HG03064 (cell line): ENCODE measurements around the gene TBX15.
"Not testable (repeated sequence)": the region's sequence is repeated elsewhere in the genome, so short reads cannot be mapped to it uniquely, and the experiment has no call there.

Experiments
- ATAC-seq: cut with Tn5 transposase; IDR thresholded peaks from one replicate; pipeline ENCODE4 v1.9.1; 2021; ENCODE audit warnings: low read depth; ENCODE audit not compliant: unreplicated experiment

Gene TBX15

GRCh38 chr1:118960567-118961136 lies 27.5 kb downstream of the TBX15 start:
- no peak for ATAC-seq

- peak; percentile 73 for ATAC-seq
These were observed 28.0 kb downstream of the TBX15 start for GRCh38 chr1:118960026-118960561.

GRCh38 chr1:118958937-118959631 lies 29.1 kb downstream of the TBX15 start:
- no peak for ATAC-seq

- no peak for ATAC-seq
These were observed 30.0 kb downstream of the TBX15 start for GRCh38 chr1:118958140-118958539.

- not testable (repeated sequence) for ATAC-seq
These were observed 30.6 kb downstream of the TBX15 start for GRCh38 chr1:118957579-118957978.

- ATAC-seq = no peak
These were observed 33.7 kb downstream of the TBX15 start for GRCh38 chr1:118954301-118954905.

- no peak for ATAC-seq
These were observed 36.7 kb downstream of the TBX15 start for GRCh38 chr1:118951270-118951936.

GRCh38 chr1:118949315-118949714 lies 38.8 kb downstream of the TBX15 start:
- ATAC-seq = no peak

GRCh38 chr1:118948846-118949245 lies 39.3 kb downstream of the TBX15 start:
- ATAC-seq = no peak

- ATAC-seq = no peak
These were observed 39.8 kb downstream of the TBX15 start for GRCh38 chr1:118948351-118948750.

- ATAC-seq = no peak
These were observed 40.4 kb downstream of the TBX15 start for GRCh38 chr1:118947790-118948189.

GRCh38 chr1:118947003-118947765 lies 41.0 kb downstream of the TBX15 start:
- ATAC-seq = no peak

- ATAC-seq = no peak
These were observed 42.7 kb downstream of the TBX15 start for GRCh38 chr1:118945489-118945888.

GRCh38 chr1:118944546-118944945 lies 43.6 kb downstream of the TBX15 start:
- no peak for ATAC-seq

GRCh38 chr1:118944133-118944532 lies 44.0 kb downstream of the TBX15 start:
- no peak for ATAC-seq

GRCh38 chr1:118940957-118941356 lies 47.2 kb downstream of the TBX15 start:
- ATAC-seq = no peak

GRCh38 chr1:118937413-118938072 lies 50.6 kb downstream of the TBX15 start:
- no peak for ATAC-seq

GRCh38 chr1:118934706-118935105 lies 53.4 kb downstream of the TBX15 start:
- no peak for ATAC-seq

GRCh38 chr1:118933051-118933781 lies 54.9 kb downstream of the TBX15 start:
- ATAC-seq = no peak
